ENCODE data around the gene RGS10.

The RGS10 gene

GRCh38 chr10:119457966-119458766, 84.4 kb downstream of the RGS10 start:
- TF ChIP-seq, protein P1, sequence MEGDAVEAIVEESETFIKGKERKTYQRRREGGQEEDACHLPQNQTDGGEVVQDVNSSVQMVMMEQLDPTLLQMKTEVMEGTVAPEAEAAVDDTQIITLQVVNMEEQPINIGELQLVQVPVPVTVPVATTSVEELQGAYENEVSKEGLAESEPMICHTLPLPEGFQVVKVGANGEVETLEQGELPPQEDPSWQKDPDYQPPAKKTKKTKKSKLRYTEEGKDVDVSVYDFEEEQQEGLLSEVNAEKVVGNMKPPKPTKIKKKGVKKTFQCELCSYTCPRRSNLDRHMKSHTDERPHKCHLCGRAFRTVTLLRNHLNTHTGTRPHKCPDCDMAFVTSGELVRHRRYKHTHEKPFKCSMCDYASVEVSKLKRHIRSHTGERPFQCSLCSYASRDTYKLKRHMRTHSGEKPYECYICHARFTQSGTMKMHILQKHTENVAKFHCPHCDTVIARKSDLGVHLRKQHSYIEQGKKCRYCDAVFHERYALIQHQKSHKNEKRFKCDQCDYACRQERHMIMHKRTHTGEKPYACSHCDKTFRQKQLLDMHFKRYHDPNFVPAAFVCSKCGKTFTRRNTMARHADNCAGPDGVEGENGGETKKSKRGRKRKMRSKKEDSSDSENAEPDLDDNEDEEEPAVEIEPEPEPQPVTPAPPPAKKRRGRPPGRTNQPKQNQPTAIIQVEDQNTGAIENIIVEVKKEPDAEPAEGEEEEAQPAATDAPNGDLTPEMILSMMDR (IDR thresholded peaks at IDR 0.05), result no peak

DNA sequence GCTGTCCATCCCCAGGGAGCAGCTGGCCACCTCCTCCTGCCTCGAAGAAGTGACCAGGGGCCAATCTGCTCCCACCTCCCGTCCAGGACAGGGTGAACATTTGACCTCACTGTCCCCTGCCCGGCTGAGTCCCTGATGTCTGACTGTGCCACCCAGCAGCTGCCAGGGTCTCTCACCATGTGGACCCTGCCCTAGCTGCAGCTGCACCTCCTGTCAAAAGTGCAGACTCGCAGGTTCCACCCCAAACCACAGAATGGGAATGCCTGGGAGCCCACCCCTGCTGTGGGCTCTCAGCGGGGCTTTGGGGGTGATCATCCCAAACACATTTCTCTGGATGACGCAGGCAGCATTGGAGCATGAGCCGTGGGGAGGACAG, 86.1 kb downstream of the RGS10 start:
- TF ChIP-seq, protein P1 (IDR thresholded peaks at IDR 0.05), result no peak

DNA sequence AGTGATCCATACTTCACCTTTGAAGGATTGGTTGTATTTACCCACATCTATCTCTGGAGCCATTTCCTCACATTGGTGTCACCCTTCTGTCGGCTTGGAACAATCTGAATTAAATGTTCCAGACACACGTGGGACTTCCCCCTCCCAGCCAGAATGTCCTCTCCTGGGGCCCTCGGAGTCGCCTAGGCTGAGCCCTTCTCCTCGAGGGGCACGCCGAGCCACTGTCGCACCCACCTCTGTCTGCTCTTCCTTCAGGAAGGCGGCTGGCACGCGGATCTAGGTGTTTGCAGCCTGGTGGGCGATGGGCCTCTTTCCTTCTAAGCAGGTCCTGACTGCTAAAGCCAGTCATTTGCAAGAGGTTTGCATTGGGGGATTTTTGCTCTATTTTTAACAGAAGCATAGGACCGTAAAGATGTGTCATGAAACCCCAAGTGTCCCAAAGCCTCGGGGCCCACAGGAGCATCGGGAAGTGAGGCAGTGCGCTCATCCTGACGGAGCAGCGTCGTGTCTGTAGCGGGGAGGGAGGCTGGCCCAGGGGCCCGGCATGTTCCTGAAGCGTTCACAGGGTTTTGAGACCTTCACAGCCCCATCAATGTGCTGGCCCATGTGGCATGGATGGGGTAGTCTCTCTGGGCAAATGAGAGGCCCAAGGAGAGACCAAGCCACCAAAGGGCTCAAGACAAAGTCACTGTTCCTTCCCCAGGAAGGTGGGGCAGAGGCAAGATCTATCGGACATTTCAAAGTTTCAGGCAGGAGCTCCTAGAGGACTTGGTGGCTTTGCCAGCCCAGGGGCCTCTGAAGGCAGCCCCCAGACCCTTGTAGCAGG, 86.7 kb downstream of the RGS10 start:
- TF ChIP-seq, protein P1 (IDR thresholded peaks at IDR 0.05), result no peak

- TF ChIP-seq, protein P1 (IDR thresholded peaks at IDR 0.05), result no peak
These were observed 87.5 kb downstream of the RGS10 start for GRCh38 chr10:119454990-119455389.

- TF ChIP-seq, protein P1 (IDR thresholded peaks at IDR 0.05), result no peak
These were observed 88.2 kb downstream of the RGS10 start for GRCh38 chr10:119454316-119454715.

DNA sequence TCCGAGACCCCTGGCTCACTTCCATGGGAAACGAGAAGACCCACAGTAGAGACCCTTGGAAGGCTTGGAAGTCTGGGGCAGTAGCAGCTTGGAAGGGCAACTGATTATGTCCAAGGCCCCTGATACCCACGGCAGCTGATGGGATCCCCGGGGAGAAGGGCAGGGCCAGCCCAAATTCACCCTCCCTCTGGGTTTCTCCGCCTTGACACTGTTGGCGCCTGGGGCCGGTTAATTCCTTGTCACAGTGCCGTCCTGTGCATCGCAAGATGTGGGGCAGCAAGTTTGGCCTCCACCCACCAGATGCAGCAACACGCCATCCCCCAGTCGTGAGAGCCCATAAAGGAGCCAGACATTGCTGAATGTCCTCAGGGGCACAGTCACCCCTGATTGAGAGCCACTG, 89.2 kb downstream of the RGS10 start:
- TF ChIP-seq, protein P1 (IDR thresholded peaks at IDR 0.05), result no peak

DNA sequence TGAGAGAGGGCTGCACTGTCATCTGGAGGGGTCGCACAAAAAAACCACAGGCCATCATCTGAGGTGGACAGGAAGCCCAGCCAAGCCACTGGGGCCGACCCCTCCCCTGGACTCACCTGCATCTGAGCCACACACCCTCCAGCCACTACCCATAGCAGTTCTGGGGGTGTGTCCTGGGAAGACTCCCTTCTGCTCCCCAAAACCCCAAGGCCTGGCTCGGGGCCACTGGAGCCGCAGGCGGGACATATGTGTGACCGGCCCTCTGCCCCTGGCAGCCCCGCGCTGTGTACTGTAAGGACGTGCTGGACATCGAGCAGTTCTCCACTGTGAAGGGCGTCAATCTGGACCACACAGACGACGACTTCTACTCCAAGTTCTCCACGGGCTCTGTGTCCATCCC, 90.1 kb downstream of the RGS10 start:
- TF ChIP-seq, protein P1 (IDR thresholded peaks at IDR 0.05), result no peak
